ENCODE data around the gene GMEB2. TPM values are rescaled to one million over a fixed set of nuclear protein-coding genes. Genes with fewer than 3 reads are reported as not detected.
"Not testable (repeated sequence)": the region's sequence is repeated elsewhere in the genome, so short reads cannot be mapped to it uniquely, and the experiment has no call there.

The GMEB2 gene
- total RNA-seq, 1 donor from 2014 or later = 17.4 TPM

GRCh38 chr20:63641146-63641791 lies 14.4 kb upstream of the GMEB2 start:
- intact Hi-C loops (cut with micrococcal nuclease) = loop anchor here (5.0 kb wide), 1 partner anchor 96 kb away; the partner anchor contains the start of genes LIME1 and SLC2A4RG

GRCh38 chr20:63640686-63641085 lies 13.8 kb upstream of the GMEB2 start:
- intact Hi-C loops (cut with micrococcal nuclease) = loop anchor here (5.0 kb wide), 1 partner anchor 97 kb away; the partner anchor contains the start of genes LIME1 and SLC2A4RG

GRCh38 chr20:63640086-63640485 lies 13.2 kb upstream of the GMEB2 start:
- intact Hi-C loops (cut with micrococcal nuclease) = loop anchor here (5.0 kb wide), 1 partner anchor 97 kb away; the partner anchor contains the start of genes LIME1 and SLC2A4RG

GRCh38 chr20:63639093-63639975 lies 12.4 kb upstream of the GMEB2 start:
- intact Hi-C loops (cut with micrococcal nuclease) = loop anchor here (1.0 to 5.0 kb wide), 3 partner anchors 12 to 102 kb away; partner anchors contain the start of genes GMEB2 and PTK6

GRCh38 chr20:63636752-63637628 lies 10.1 kb upstream of the GMEB2 start:
- intact Hi-C loops (cut with micrococcal nuclease) = loop anchor here (5.0 kb wide), 1 partner anchor 100 kb away; the partner anchor contains the start of gene PTK6

GRCh38 chr20:63635431-63636141 lies 8.7 kb upstream of the GMEB2 start:
- intact Hi-C loops (cut with micrococcal nuclease) = loop anchor here (1.0 to 5.0 kb wide), 2 partner anchors 8 to 98 kb away; partner anchors contain the start of genes GMEB2 and PTK6

GRCh38 chr20:63633732-63634131 lies 6.8 kb upstream of the GMEB2 start:
- intact Hi-C loops (cut with micrococcal nuclease) = no loop called here

GRCh38 chr20:63631426-63631825 lies 4.5 kb upstream of the GMEB2 start:
- intact Hi-C loops (cut with micrococcal nuclease) = not testable (repeated sequence)

GRCh38 chr20:63630956-63631355 lies 4.1 kb upstream of the GMEB2 start:
- intact Hi-C loops (cut with micrococcal nuclease) = not testable (repeated sequence)

GRCh38 chr20:63628246-63628975 lies 1.5 kb upstream of the GMEB2 start:
- intact Hi-C loops (cut with micrococcal nuclease) = loop anchor here (10.0 kb wide), 2 partner anchors 54 to 266 kb away; partner anchors contain the start of genes DNAJC5 and HELZ2

GRCh38 chr20:63627751-63628245 lies 897 bp upstream of the GMEB2 start:
- intact Hi-C loops (cut with micrococcal nuclease) = loop anchor here (1.0 to 10.0 kb wide), 5 partner anchors 8 to 267 kb away; partner anchors contain the start of genes DNAJC5, HELZ2 and RTEL1

- intact Hi-C loops (cut with micrococcal nuclease) = loop anchor here (1.0 to 10.0 kb wide), 5 partner anchors 8 to 268 kb away; partner anchors contain the start of genes DNAJC5, HELZ2 and RTEL1
Measured at GRCh38 chr20:63627129-63627750, 339 bp upstream of the GMEB2 start.

GRCh38 chr20:63625771-63626423 lies 1.0 kb downstream of the GMEB2 start:
- intact Hi-C loops (cut with micrococcal nuclease) = loop anchor here (10.0 kb wide), 2 partner anchors 51 to 269 kb away; partner anchors contain the start of genes DNAJC5 and HELZ2

GRCh38 chr20:63624486-63624885 lies 2.4 kb downstream of the GMEB2 start:
- intact Hi-C loops (cut with micrococcal nuclease) = loop anchor here (10.0 kb wide), 2 partner anchors 50 to 270 kb away; partner anchors contain the start of genes DNAJC5 and HELZ2

GRCh38 chr20:63622732-63623131 lies 4.2 kb downstream of the GMEB2 start:
- intact Hi-C loops (cut with micrococcal nuclease) = loop anchor here (10.0 kb wide), 2 partner anchors 48 to 272 kb away; partner anchors contain the start of genes DNAJC5 and HELZ2

GRCh38 chr20:63622096-63622495 lies 4.8 kb downstream of the GMEB2 start:
- intact Hi-C loops (cut with micrococcal nuclease) = loop anchor here (10.0 kb wide), 2 partner anchors 47 to 273 kb away; partner anchors contain the start of genes DNAJC5 and HELZ2

GRCh38 chr20:63620991-63621390 lies 5.9 kb downstream of the GMEB2 start:
- intact Hi-C loops (cut with micrococcal nuclease) = loop anchor here (10.0 kb wide), 2 partner anchors 46 to 274 kb away; partner anchors contain the start of genes DNAJC5 and HELZ2

- intact Hi-C loops (cut with micrococcal nuclease) = no loop called here
Measured at GRCh38 chr20:63619505-63619904, 7.4 kb downstream of the GMEB2 start.

Data from T-helper 2 cell treated with Interferon-gamma antibody and Interleukin-4, amounts not matched to agents 100 ng/mL and 5 ng/mL, for 36 hours (primary cell).